ENCODE results near the gene MTHFSD. TPM values are rescaled to one million over a fixed set of nuclear protein-coding genes. Genes with fewer than 3 reads are reported as not detected.

MTHFSD gene
- total RNA-seq, 1 donor from 2014 or later, result 14.1 TPM

GRCh38 chr16:86502856-86503748 lies 51.9 kb downstream of the MTHFSD start:
- Mint-ChIP-seq H3K9me3 (ENCODE audit: unreplicated experiment) (no peaks in the 10 kb centered on the region), H3K4me3 (ENCODE audit: unreplicated experiment) (no peak overlapping the region), H3K27ac (ENCODE audit: unreplicated experiment) (no peak overlapping the region), H3K4me1 (ENCODE audit: unreplicated experiment) (peaks cover 22% of the 10 kb centered on the region), H3K36me3 (ENCODE audit: unreplicated experiment) (no peaks in the 10 kb centered on the region), H3K27me3 (ENCODE audit: unreplicated experiment) (peaks cover 90% of the 10 kb centered on the region)
- no peak for TF ChIP-seq CTCF (IDR thresholded peaks at IDR 0.05)
- no peak for DNase-seq (ENCODE audit: extremely low spot score, unreplicated experiment)

DNA sequence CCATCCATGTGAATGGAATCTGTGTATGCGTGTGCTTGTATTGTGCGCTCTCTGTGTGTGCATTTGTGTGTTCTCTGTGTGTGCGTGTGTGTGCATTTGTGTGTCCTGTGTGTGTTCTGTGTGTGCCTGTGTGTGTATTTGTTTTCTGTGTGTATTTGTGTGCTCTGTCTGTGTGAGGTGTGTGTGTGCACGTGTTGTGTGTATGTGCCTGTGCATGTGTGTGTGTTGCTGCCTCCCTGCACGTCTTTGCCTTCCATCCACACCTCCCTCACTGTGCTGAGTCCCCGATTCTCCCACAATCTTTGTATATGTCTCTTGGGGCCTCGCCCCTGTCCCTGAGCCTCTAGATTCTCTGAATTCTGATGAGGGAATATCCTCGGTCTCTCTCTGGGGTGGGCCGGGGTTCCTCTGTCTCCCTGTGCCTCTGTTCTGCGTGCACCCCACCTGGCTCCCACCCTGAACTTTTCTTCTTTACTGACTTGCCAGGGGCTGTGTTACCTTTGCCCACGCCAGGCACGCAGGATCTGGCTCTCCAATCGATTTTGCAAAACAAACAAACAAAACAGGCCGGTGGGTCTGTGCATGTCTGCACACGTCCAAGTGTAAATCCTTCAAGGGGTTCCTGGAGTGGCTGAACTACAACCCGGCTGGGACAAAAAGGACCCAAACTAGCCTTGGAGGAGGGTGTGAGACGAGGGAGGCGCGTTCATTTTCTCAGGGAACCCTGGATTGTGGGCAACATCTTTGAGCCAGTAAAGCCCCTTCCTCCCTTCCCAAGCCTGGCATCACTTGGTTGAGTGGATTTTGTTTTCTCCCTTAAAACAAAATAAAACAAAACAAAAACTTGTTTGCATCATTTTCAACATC lies 52.8 kb downstream of the MTHFSD start:
- H3K36me3 Mint-ChIP-seq (ENCODE audit: unreplicated experiment), result no peaks in the 10 kb centered on the region
- no peak for TF ChIP-seq CTCF (IDR thresholded peaks at IDR 0.05)
- no peak overlapping the region for H3K27ac Mint-ChIP-seq (ENCODE audit: unreplicated experiment)
- DNase-seq (ENCODE audit: extremely low spot score, unreplicated experiment), result no peak
- no peaks in the 10 kb centered on the region for H3K9me3 Mint-ChIP-seq (ENCODE audit: unreplicated experiment)
- peaks cover 16% of the 10 kb centered on the region for H3K4me1 Mint-ChIP-seq (ENCODE audit: unreplicated experiment)
- H3K4me3 Mint-ChIP-seq (ENCODE audit: unreplicated experiment), result no peak overlapping the region
- peaks cover 86% of the 10 kb centered on the region for H3K27me3 Mint-ChIP-seq (ENCODE audit: unreplicated experiment)

DNA sequence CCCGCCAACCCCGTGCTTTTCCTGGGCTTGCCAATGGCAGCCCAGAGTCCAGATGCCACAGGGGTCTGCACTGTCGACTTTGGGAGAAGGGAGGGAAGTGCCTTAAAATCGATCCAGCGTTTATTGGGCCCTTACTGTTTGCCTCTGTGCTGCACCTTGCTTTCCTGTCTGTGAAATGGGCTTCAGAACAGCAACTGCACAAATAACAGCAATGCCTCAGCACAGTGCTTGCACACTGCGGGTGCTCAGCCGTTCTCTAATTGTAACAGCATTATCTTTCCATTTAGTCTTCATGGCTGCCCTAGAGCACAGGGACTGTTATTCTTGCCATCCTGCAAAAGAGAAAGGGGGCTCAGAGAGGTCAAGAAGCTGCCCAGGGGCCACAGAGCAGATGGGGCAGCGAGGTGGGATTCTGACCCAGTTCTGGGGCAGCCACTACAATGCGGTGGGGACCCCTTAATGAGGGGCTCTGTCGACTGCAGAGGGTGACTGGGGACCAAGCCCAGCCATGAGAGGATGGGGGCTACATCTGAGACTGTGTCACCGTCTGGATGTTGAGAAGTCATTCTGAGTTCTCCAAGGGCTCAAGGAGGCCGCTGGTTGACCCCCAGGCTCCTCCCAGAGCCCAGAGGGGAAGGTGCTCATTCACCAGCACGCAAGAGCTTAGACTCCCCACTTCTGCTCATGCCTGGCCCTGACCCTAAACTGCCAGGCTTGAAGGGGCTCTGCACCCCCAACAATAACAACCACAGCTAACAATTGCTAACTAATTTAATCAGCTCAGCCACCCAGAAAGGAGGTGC lies 54.1 kb downstream of the MTHFSD start:
- Mint-ChIP-seq H3K27me3 (ENCODE audit: unreplicated experiment) (peaks cover 84% of the 10 kb centered on the region), H3K4me1 (ENCODE audit: unreplicated experiment) (peaks cover 13% of the 10 kb centered on the region), H3K9me3 (ENCODE audit: unreplicated experiment) (no peaks in the 10 kb centered on the region), H3K27ac (ENCODE audit: unreplicated experiment) (no peak overlapping the region), H3K36me3 (ENCODE audit: unreplicated experiment) (no peaks in the 10 kb centered on the region), H3K4me3 (ENCODE audit: unreplicated experiment) (no peak overlapping the region)
- DNase-seq (ENCODE audit: extremely low spot score, unreplicated experiment), result no peak
- no peak for TF ChIP-seq CTCF (IDR thresholded peaks at IDR 0.05)

GRCh38 chr16:86499889-86500707 lies 54.9 kb downstream of the MTHFSD start:
- H3K4me3 Mint-ChIP-seq (ENCODE audit: unreplicated experiment), result no peak overlapping the region
- H3K9me3 Mint-ChIP-seq (ENCODE audit: unreplicated experiment), result no peaks in the 10 kb centered on the region
- H3K36me3 Mint-ChIP-seq (ENCODE audit: unreplicated experiment), result no peaks in the 10 kb centered on the region
- H3K4me1 Mint-ChIP-seq (ENCODE audit: unreplicated experiment), result peaks cover 8% of the 10 kb centered on the region
- H3K27me3 Mint-ChIP-seq (ENCODE audit: unreplicated experiment), result peaks cover 88% of the 10 kb centered on the region
- no peak overlapping the region for H3K27ac Mint-ChIP-seq (ENCODE audit: unreplicated experiment)
- TF ChIP-seq CTCF (IDR thresholded peaks at IDR 0.05), result no peak
- DNase-seq (ENCODE audit: extremely low spot score, unreplicated experiment), result no peak
